RWPE1 (cell line): ENCODE results near the gene TDP1.

Source experiments
- CTCF ChIA-PET: fragments of 350-600 bp; sonication (Branson Sonifier 250); formaldehyde crosslinking; extraction: SDS; loops from one replicate; lab custom pipeline; 2021; lab: Yijun Ruan, JAX
- POLR2A ChIA-PET: fragments of 400-600 bp; formaldehyde crosslinking; extraction: SDS; loops from one replicate; lab custom pipeline; 2020; ENCODE audit warnings: antibody characterized with exemption; ENCODE audit not compliant: low non-redundant PET; lab: Yijun Ruan, JAX
- DNase-seq: peaks from one replicate; pipeline ENCODE4 v3.0.0; 2012; ENCODE audit warnings: low spot score
- H3K27ac ChIP-seq: fragments of 450-650 bp; 2 replicates; pipeline ENCODE4 v1.5.1; 2017
- CTCF ChIP-seq: fragments of 450-650 bp; conservative IDR thresholded peaks from 2 replicates; pipeline ENCODE4 v1.5.1; 2017; ENCODE audit warnings: low read depth, mild to moderate bottlenecking

TDP1 gene

GRCh38 chr14:90050271-90050670 lies 94.5 kb downstream of the TDP1 start:
- DNase-seq = no peak
- POLR2A ChIA-PET = no interaction called here
- no peak for TF ChIP-seq CTCF
- CTCF ChIA-PET = interaction anchor here (0.6 to 0.7 kb wide), 2 partner anchors 12 to 111 kb away, joined by 3 read pairs; no protein-coding TSS in a partner anchor
- no peak overlapping the region for H3K27ac ChIP-seq

- no peak for TF ChIP-seq CTCF
- no peak for DNase-seq
- POLR2A ChIA-PET = no interaction called here
- no peak overlapping the region for H3K27ac ChIP-seq
- CTCF ChIA-PET = interaction anchor here (0.6 kb wide), 1 partner anchor 8 kb away, joined by 4 read pairs; no protein-coding TSS in a partner anchor
These were observed 97.3 kb downstream of the TDP1 start for GRCh38 chr14:90053044-90053443.

GRCh38 chr14:90054803-90055202 lies 99.1 kb downstream of the TDP1 start:
- H3K27ac ChIP-seq = no peak overlapping the region
- TF ChIP-seq CTCF = no peak
- ChIA-PET POLR2A (no interaction called here), CTCF (no interaction called here)
- DNase-seq = no peak

GRCh38 chr14:90056826-90057225 lies 101.1 kb downstream of the TDP1 start:
- CTCF ChIA-PET = no interaction called here
- no peak for TF ChIP-seq CTCF

GRCh38 chr14:90058876-90059458 lies 103.2 kb downstream of the TDP1 start:
- POLR2A ChIA-PET = no interaction called here
- H3K27ac ChIP-seq = no peak overlapping the region
- no peak for TF ChIP-seq CTCF
- CTCF ChIA-PET = no interaction called here
- no peak for DNase-seq

More at GRCh38 chr14:90056826-90057225, 101.1 kb downstream of the TDP1 start:
- no peak for DNase-seq
- POLR2A ChIA-PET = no interaction called here
- no peak overlapping the region for H3K27ac ChIP-seq

GRCh38 chr14:90060312-90060964 lies 104.7 kb downstream of the TDP1 start:
- ChIA-PET CTCF (interaction anchor here (0.6 kb wide), 3 partner anchors 17 to 1677 kb away, joined by 4 to 6 read pairs (median 4); no protein-coding TSS in a partner anchor), POLR2A (no interaction called here)
- TF ChIP-seq CTCF = peak; percentile 52
- DNase-seq = peak; percentile 65
- H3K27ac ChIP-seq = no peak overlapping the region
